Upper lobe of right lung (tissue), 1 donor: ENCODE data around the gene DIP2A. TPM values are rescaled to one million over a fixed set of nuclear protein-coding genes. Genes with fewer than 3 reads are reported as not detected.
"Not testable (repeated sequence)": the region's sequence is repeated elsewhere in the genome, so short reads cannot be mapped to it uniquely, and the experiment has no call there.

Experiments
- ATAC-seq: fragments of 200-7000 bp; cut with Tn5 transposase; one replicate; pipeline ENCODE4 v1.9.1; 2020; ENCODE audit warnings: mild to moderate bottlenecking, moderate library complexity
- DNase-seq: peaks from one replicate; pipeline ENCODE4 v3.0.0-alpha.2; 2020
- H3K27ac ChIP-seq: fragments of 200-600 bp; one replicate; pipeline ENCODE4 v1.8.0; 2022
- H3K27me3 ChIP-seq: fragments of 200-600 bp; one replicate; pipeline ENCODE4 v1.8.0; 2022; ENCODE audit warnings: mild to moderate bottlenecking
- H3K36me3 ChIP-seq: fragments of 200-600 bp; one replicate; pipeline ENCODE4 v1.8.0; 2022
- H3K4me1 ChIP-seq: fragments of 200-600 bp; one replicate; pipeline ENCODE4 v1.8.0; 2022
- H3K4me3 ChIP-seq: fragments of 200-600 bp; one replicate; pipeline ENCODE4 v1.8.0; 2022; ENCODE audit warnings: mild to moderate bottlenecking
- H3K9me3 ChIP-seq: fragments of 200-600 bp; one replicate; pipeline ENCODE4 v1.8.0; 2022
- CTCF ChIP-seq: fragments of 200-600 bp; IDR thresholded peaks from one replicate; pipeline ENCODE4 v1.8.0; 2022; ENCODE audit warnings: antibody characterized with exemption
- intact Hi-C: fragments of 100-400 bp; cut with DNase I; formaldehyde crosslinking; loops from one replicate; pipeline ENCODE4 v1.11.0; 2022
- total RNA-seq: library from RNA; stranded (reverse); fragmentation: NEBNext Ultra II Directional; extraction: Animal tissue kit (Norgen Biotek cat#: 25700); gene quantifications from one replicate; pipeline ENCODE4 v1.2.1, GENCODE V29; 2021
- donor health status: DM: no; HTN: yes; CAD: no; lungs with severe emphysema.

Gene DIP2A
- total RNA-seq, 1 donor from 2014 or later = 35.6 TPM

GRCh38 chr21:46509741-46510502, 51.2 kb downstream of the DIP2A start:
- ATAC-seq = peak; percentile 69
- Histone ChIP-seq H3K4me1 (peaks cover 7% of the 10 kb centered on the region), H3K9me3 (no peaks in the 10 kb centered on the region), H3K27me3 (no peaks in the 10 kb centered on the region), H3K36me3 (peaks cover 54% of the 10 kb centered on the region), H3K27ac (no peak overlapping the region), H3K4me3 (no peak overlapping the region)
- DNase-seq = no peak
- intact Hi-C loops = no loop called here
- TF ChIP-seq CTCF = no peak

GRCh38 chr21:46515109-46515508, 56.4 kb downstream of the DIP2A start:
- peaks cover 32% of the 10 kb centered on the region for H3K36me3 ChIP-seq
- ATAC-seq = peak; percentile 50
- H3K27me3 ChIP-seq = no peaks in the 10 kb centered on the region
- DNase-seq = no peak
- no peak overlapping the region for H3K27ac ChIP-seq
- peaks cover 15% of the 10 kb centered on the region for H3K4me1 ChIP-seq
- no peaks in the 10 kb centered on the region for H3K9me3 ChIP-seq
- intact Hi-C loops = no loop called here
- no peak overlapping the region for H3K4me3 ChIP-seq
- no peak for TF ChIP-seq CTCF

GRCh38 chr21:46516068-46516467, 57.4 kb downstream of the DIP2A start:
- Histone ChIP-seq H3K4me3 (no peak overlapping the region), H3K27ac (no peak overlapping the region), H3K4me1 (peaks cover 15% of the 10 kb centered on the region), H3K9me3 (no peaks in the 10 kb centered on the region), H3K36me3 (peaks cover 24% of the 10 kb centered on the region), H3K27me3 (no peaks in the 10 kb centered on the region)
- no peak for TF ChIP-seq CTCF
- DNase-seq = no peak
- intact Hi-C loops = no loop called here
- no peak for ATAC-seq

- Histone ChIP-seq H3K9me3 (no peaks in the 10 kb centered on the region), H3K27ac (no peak overlapping the region), H3K4me1 (peaks cover 15% of the 10 kb centered on the region), H3K4me3 (no peak overlapping the region), H3K27me3 (no peaks in the 10 kb centered on the region), H3K36me3 (peaks cover 11% of the 10 kb centered on the region)
- intact Hi-C loops = no loop called here
- TF ChIP-seq CTCF = no peak
- ATAC-seq (no peak), DNase-seq (no peak)
These were observed 58.7 kb downstream of the DIP2A start for GRCh38 chr21:46517361-46517760.

GRCh38 chr21:46518983-46519583, 60.4 kb downstream of the DIP2A start:
- Histone ChIP-seq H3K4me3 (no peak overlapping the region), H3K27ac (no peak overlapping the region), H3K4me1 (peaks cover 15% of the 10 kb centered on the region), H3K36me3 (peaks cover 6% of the 10 kb centered on the region), H3K9me3 (no peaks in the 10 kb centered on the region), H3K27me3 (no peaks in the 10 kb centered on the region)
- intact Hi-C loops = no loop called here
- ATAC-seq (no peak), DNase-seq (no peak)
- TF ChIP-seq CTCF = no peak

- H3K4me1 ChIP-seq, intact Hi-C loops, H3K27ac ChIP-seq, H3K27me3 ChIP-seq, H3K4me3 ChIP-seq, DNase-seq, ATAC-seq, H3K9me3 ChIP-seq: not testable (repeated sequence)
- peaks cover 24% of the 10 kb centered on the region for H3K36me3 ChIP-seq
These were observed 68.7 kb downstream of the DIP2A start for GRCh38 chr21:46527393-46527792.
